K562 (cell line): ENCODE measurements around the gene IKBKG. TPM values are rescaled to one million over a fixed set of nuclear protein-coding genes. Genes with fewer than 3 reads are reported as not detected.

Experiments used
- ATAC-seq: fragments of 200-7000 bp; cut with Tn5 transposase; 3 replicates; pipeline ENCODE4 v1.9.1; 2020; ENCODE audit warnings: moderate library complexity
- BruUV-seq: library from RNA; stranded (reverse); fragments of 400-500 nt; replicated peaks from 2 replicates; lab custom pipeline; 2021; lab: Mats Ljungman, UMichigan
- CTCF ChIA-PET: fragments of 300-600 bp; formaldehyde crosslinking; extraction: SDS; loops from one replicate; lab custom pipeline; 2021; ENCODE audit warnings: low intra/inter-chr PET ratio; lab: Yijun Ruan, JAX
- POLR2A ChIA-PET: fragments of 300-600, 350-650 bp; sonication (Branson Sonifier 250); formaldehyde crosslinking; extraction: SDS; loops from one replicate; lab custom pipeline; 2021; ENCODE audit warnings: antibody characterized with exemption, inconsistent platforms; lab: Yijun Ruan, JAX
- DNase-seq, 4 experiments: peaks; one replicate each; pipeline versions ENCODE4 v3.0.0 to v3.0.0-alpha.2; 2011 to 2018; ENCODE audit warnings: low spot score in 3 of 4, mixed read lengths in 3 of 4; ENCODE audit errors: extremely low read depth in 1 of 4
- FAIRE-seq: peaks from 2 replicates; lab custom pipeline; 2011; peaks lifted over from hg19 to GRCh38; lab: Jason Lieb, UNC
- H2AFZ ChIP-seq: 2 replicates; pipeline ENCODE4 v1.6.0; 2011; ENCODE audit warnings: low read depth, low read length, control low read depth, inconsistent platforms
- H3K27ac ChIP-seq: fragments of 200-600 bp; 3 replicates; pipeline ENCODE4 v1.8.0; 2011; ENCODE audit warnings: low read depth, mild to moderate bottlenecking, control low read depth, inconsistent platforms, low read length, moderate library complexity, mixed read lengths; ENCODE audit errors: extremely low read depth
- H3K27me3 ChIP-seq, 2 experiments: fragments of 300-600 bp in 1 of 2; 2 replicates in 1 of 2; 3 replicates in 1 of 2; pipeline versions ENCODE4 v1.6.0 to v1.8.0; 2011; ENCODE audit warnings: inconsistent platforms in 2 of 2, low read length in 2 of 2, mild to moderate bottlenecking in 1 of 2, mixed read lengths in 1 of 2, moderate library complexity in 1 of 2; ENCODE audit not compliant: control insufficient read depth in 2 of 2, insufficient read depth in 2 of 2
- H3K36me3 ChIP-seq: fragments of 300-600 bp; 3 replicates; pipeline ENCODE4 v1.8.0; 2011; ENCODE audit warnings: mild to moderate bottlenecking, low read length, inconsistent platforms; ENCODE audit not compliant: control insufficient read depth, insufficient read depth
- H3K4me1 ChIP-seq, 2 experiments: fragments of 200-600 bp in 1 of 2; replicated peaks in 1 of 2; 2 replicates in 1 of 2; 3 replicates in 1 of 2; pipeline versions ENCODE4 v1.5.1 to v1.8.0; 2011; ENCODE audit warnings: inconsistent platforms in 2 of 2, low read length in 2 of 2, mild to moderate bottlenecking in 1 of 2, mixed read lengths in 1 of 2, moderate library complexity in 1 of 2; ENCODE audit not compliant: control insufficient read depth in 2 of 2, insufficient read depth in 2 of 2
- H3K4me2 ChIP-seq: 2 replicates; pipeline ENCODE4 v1.6.1; 2011; ENCODE audit warnings: low read length, control low read depth, inconsistent platforms, mixed read lengths; ENCODE audit not compliant: insufficient read depth
- H3K4me3 ChIP-seq: fragments of 200-600 bp; sonication (generic), shearing (Covaris generic); 2 replicates; pipeline ENCODE4 v1.5.1; 2016; ENCODE audit warnings: control low read depth, inconsistent platforms
- H3K79me2 ChIP-seq: fragments of 200-600 bp; 3 replicates; pipeline ENCODE4 v1.8.0; 2011; ENCODE audit warnings: low read length, inconsistent platforms; ENCODE audit not compliant: control insufficient read depth, insufficient read depth
- H3K9ac ChIP-seq, 2 experiments: 2 replicates each; pipeline versions ENCODE4 v1.6.0 to v1.6.1; 2011; ENCODE audit warnings: low read depth in 2 of 2, low read length in 2 of 2, control low read depth in 1 of 2, inconsistent platforms in 1 of 2, mild to moderate bottlenecking in 1 of 2, mixed read lengths in 1 of 2; ENCODE audit not compliant: insufficient read depth in 1 of 2
- H3K9me1 ChIP-seq: one replicate; pipeline ENCODE4 v1.6.0; 2011; ENCODE audit warnings: inconsistent platforms, mild to moderate bottlenecking, low read length, moderate library complexity; ENCODE audit not compliant: control insufficient read depth, insufficient read depth
- H3K9me3 ChIP-seq: replicated peaks from 2 replicates; pipeline ENCODE4 v1.5.1; 2011; ENCODE audit warnings: low read depth, low read length, inconsistent platforms; ENCODE audit not compliant: control insufficient read depth, insufficient read depth
- H4K20me1 ChIP-seq: replicated peaks from 2 replicates; pipeline ENCODE4 v1.6.1; 2011; ENCODE audit warnings: low read length, inconsistent platforms, mixed read lengths; ENCODE audit not compliant: control insufficient read depth, insufficient read depth
- ELF2 ChIP-seq: fragments of 250-450 bp; sonication (Bioruptor Pico); IDR thresholded peaks from 2 replicates; pipeline ENCODE4 v1.5.0; 2021; ENCODE audit warnings: mild to moderate bottlenecking
- MAFF ChIP-seq: IDR thresholded peaks from 2 replicates; pipeline ENCODE4 v1.6.1; 2012; ENCODE audit warnings: low read length, improper control_type of control experiment
- MCM5 ChIP-seq: fragments of 450-650 bp; IDR thresholded peaks from 2 replicates; pipeline ENCODE4 v1.6.1; 2016; ENCODE audit warnings: low read depth
- NFXL1 ChIP-seq: fragments of 450-650 bp; formaldehyde crosslinking; IDR thresholded peaks from 2 replicates; pipeline ENCODE4 v1.4.0; 2021; ENCODE audit warnings: mild to moderate bottlenecking
- POLR2A ChIP-seq: fragments of 450-650 bp; conservative IDR thresholded peaks from 2 replicates; pipeline ENCODE4 v1.6.1; 2016
- RBBP5 ChIP-seq: fragments of 200-600 bp; sonication (generic); IDR thresholded peaks from 2 replicates; pipeline ENCODE4 v1.6.1; 2012; ENCODE audit warnings: borderline replicate concordance, mild to moderate bottlenecking, low read length, control low read depth, inconsistent platforms; ENCODE audit not compliant: insufficient read depth, poor library complexity, severe bottlenecking
- WGBS: fragments of 100-300 bp; shearing (Covaris generic); methylation state at CpG from one replicate; pipeline ENCODE4 v1.1.6; 2016; ENCODE audit warnings: low coverage, mixed read lengths; ENCODE audit not compliant: insufficient coverage; ENCODE audit errors: missing lambda C conversion rate; 5-methylcytosine and 5-hydroxymethylcytosine counted together
- in situ Hi-C: fragments of 300-500 bp; cut with MboI; formaldehyde crosslinking; loops from 4 replicates; pipeline ENCODE4 v1.15.0; 2018; ENCODE audit warnings: inconsistent platforms, mixed read lengths
- intact Hi-C: fragments of 100-400 bp; cut with micrococcal nuclease; formaldehyde crosslinking; loops from 2 replicates; pipeline ENCODE4 v1.14.2; 2022
- polyA plus RNA-seq, 8 experiments: library from polyadenylated mRNA; depleted of rRNA in 4 of 8; stranded (reverse) in 5 of 8; unstranded in 3 of 8; fragments of >200 nt; fragmentation: Nextera tagmentation in 2 of 8; fragmentation: Illumina TruSeq in 1 of 8; extraction: Ambion mirVana in 2 of 8; extraction: Trizol in 1 of 8; gene quantifications; 2 replicates each; pipeline versions ENCODE4 v1.2.1 to v1.2.3, GENCODE V29; 2011 to 2014; ENCODE audit warnings: inconsistent platforms in 1 of 8, missing spikeins in 1 of 8
- total RNA-seq, 7 experiments: library from RNA; depleted of rRNA in 6 of 7; stranded (reverse); fragments of >200 nt in 6 of 7; fragmentation: Illumina TruSeq in 2 of 7; extraction: Trizol in 2 of 7; gene quantifications; 2 replicates each; pipeline versions ENCODE4 v1.2.1 to v1.2.3, GENCODE V29; 2011 to 2021; ENCODE audit warnings: low replicate concordance in 1 of 7
- TF ChIP-seq, protein P1 (sequence below): sonication (generic); IDR thresholded peaks from 2 replicates; pipeline ENCODE4 v1.6.1; 2016
- TF ChIP-seq, protein P2 (sequence below): fragments of 450-650 bp; formaldehyde crosslinking; IDR thresholded peaks from 2 replicates; pipeline ENCODE4 v1.4.0; 2020; ENCODE audit warnings: mild to moderate bottlenecking, moderate library complexity
- TF ChIP-seq, protein P3 (sequence below): fragments of 200-600 bp; sonication (generic); IDR thresholded peaks from one replicate; pipeline ENCODE4 v1.6.1; 2012; ENCODE audit warnings: mild to moderate bottlenecking, low read depth, low read length, inconsistent platforms

The IKBKG gene
- total and polyA plus RNA-seq, 9 of the 15 experiments (the other 6 are each of a cell fraction or from before 2014, with no cell fraction given) = 0.68 to 60.0 (median 21.9) TPM

GRCh38 chrX:154596290-154596929 lies 49.0 kb downstream of the IKBKG start:
- Histone ChIP-seq H3K9ac (no peak overlapping the region), H3K4me1 (peaks cover 0 to 9% of the 10 kb centered on the region in 2 experiments; a peak in 2 of 5 replicates), H2AFZ (no peak overlapping the region), H3K27me3 (peaks cover 0 to 34% of the 10 kb centered on the region in 2 experiments; a peak in 2 of 5 replicates), H3K9me1 (no peaks in the 10 kb centered on the region), H3K4me3 (no peak overlapping the region), H4K20me1 (no peaks in the 10 kb centered on the region), H3K4me2 (no peak overlapping the region), H3K27ac (no peak overlapping the region), H3K9me3 (no peaks in the 10 kb centered on the region; the same call in 1 of the 2 replicates), H3K79me2 (no peaks in the 10 kb centered on the region), H3K36me3 (no peaks in the 10 kb centered on the region)
- 0% methylated on average over 2 of the region's 3 CpGs for WGBS
- no peak for ATAC-seq
- no peak for DNase-seq
- no peak for FAIRE-seq
- intact Hi-C loops = no loop called here
- CTCF ChIA-PET = no interaction called here
- in situ Hi-C loops = loop anchor here (25.0 kb wide), 1 partner anchor 141 kb away; no protein-coding TSS in a partner anchor
- POLR2A ChIA-PET = no interaction called here
- no TSS peak for BruUV-seq
- TF ChIP-seq RBBP5 (no peak), ELF2 (CRISPR knock-in tag) (no peak), MAFF (no peak), NFXL1 (CRISPR knock-in tag) (no peak), MCM5 (no peak), POLR2A (no peak)
- TF ChIP-seq, protein P1, sequence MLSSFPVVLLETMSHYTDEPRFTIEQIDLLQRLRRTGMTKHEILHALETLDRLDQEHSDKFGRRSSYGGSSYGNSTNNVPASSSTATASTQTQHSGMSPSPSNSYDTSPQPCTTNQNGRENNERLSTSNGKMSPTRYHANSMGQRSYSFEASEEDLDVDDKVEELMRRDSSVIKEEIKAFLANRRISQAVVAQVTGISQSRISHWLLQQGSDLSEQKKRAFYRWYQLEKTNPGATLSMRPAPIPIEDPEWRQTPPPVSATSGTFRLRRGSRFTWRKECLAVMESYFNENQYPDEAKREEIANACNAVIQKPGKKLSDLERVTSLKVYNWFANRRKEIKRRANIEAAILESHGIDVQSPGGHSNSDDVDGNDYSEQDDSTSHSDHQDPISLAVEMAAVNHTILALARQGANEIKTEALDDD = no peak
- TF ChIP-seq, protein P2, sequence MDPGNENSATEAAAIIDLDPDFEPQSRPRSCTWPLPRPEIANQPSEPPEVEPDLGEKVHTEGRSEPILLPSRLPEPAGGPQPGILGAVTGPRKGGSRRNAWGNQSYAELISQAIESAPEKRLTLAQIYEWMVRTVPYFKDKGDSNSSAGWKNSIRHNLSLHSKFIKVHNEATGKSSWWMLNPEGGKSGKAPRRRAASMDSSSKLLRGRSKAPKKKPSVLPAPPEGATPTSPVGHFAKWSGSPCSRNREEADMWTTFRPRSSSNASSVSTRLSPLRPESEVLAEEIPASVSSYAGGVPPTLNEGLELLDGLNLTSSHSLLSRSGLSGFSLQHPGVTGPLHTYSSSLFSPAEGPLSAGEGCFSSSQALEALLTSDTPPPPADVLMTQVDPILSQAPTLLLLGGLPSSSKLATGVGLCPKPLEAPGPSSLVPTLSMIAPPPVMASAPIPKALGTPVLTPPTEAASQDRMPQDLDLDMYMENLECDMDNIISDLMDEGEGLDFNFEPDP (CRISPR knock-in tag) = no peak
- TF ChIP-seq, protein P3, sequence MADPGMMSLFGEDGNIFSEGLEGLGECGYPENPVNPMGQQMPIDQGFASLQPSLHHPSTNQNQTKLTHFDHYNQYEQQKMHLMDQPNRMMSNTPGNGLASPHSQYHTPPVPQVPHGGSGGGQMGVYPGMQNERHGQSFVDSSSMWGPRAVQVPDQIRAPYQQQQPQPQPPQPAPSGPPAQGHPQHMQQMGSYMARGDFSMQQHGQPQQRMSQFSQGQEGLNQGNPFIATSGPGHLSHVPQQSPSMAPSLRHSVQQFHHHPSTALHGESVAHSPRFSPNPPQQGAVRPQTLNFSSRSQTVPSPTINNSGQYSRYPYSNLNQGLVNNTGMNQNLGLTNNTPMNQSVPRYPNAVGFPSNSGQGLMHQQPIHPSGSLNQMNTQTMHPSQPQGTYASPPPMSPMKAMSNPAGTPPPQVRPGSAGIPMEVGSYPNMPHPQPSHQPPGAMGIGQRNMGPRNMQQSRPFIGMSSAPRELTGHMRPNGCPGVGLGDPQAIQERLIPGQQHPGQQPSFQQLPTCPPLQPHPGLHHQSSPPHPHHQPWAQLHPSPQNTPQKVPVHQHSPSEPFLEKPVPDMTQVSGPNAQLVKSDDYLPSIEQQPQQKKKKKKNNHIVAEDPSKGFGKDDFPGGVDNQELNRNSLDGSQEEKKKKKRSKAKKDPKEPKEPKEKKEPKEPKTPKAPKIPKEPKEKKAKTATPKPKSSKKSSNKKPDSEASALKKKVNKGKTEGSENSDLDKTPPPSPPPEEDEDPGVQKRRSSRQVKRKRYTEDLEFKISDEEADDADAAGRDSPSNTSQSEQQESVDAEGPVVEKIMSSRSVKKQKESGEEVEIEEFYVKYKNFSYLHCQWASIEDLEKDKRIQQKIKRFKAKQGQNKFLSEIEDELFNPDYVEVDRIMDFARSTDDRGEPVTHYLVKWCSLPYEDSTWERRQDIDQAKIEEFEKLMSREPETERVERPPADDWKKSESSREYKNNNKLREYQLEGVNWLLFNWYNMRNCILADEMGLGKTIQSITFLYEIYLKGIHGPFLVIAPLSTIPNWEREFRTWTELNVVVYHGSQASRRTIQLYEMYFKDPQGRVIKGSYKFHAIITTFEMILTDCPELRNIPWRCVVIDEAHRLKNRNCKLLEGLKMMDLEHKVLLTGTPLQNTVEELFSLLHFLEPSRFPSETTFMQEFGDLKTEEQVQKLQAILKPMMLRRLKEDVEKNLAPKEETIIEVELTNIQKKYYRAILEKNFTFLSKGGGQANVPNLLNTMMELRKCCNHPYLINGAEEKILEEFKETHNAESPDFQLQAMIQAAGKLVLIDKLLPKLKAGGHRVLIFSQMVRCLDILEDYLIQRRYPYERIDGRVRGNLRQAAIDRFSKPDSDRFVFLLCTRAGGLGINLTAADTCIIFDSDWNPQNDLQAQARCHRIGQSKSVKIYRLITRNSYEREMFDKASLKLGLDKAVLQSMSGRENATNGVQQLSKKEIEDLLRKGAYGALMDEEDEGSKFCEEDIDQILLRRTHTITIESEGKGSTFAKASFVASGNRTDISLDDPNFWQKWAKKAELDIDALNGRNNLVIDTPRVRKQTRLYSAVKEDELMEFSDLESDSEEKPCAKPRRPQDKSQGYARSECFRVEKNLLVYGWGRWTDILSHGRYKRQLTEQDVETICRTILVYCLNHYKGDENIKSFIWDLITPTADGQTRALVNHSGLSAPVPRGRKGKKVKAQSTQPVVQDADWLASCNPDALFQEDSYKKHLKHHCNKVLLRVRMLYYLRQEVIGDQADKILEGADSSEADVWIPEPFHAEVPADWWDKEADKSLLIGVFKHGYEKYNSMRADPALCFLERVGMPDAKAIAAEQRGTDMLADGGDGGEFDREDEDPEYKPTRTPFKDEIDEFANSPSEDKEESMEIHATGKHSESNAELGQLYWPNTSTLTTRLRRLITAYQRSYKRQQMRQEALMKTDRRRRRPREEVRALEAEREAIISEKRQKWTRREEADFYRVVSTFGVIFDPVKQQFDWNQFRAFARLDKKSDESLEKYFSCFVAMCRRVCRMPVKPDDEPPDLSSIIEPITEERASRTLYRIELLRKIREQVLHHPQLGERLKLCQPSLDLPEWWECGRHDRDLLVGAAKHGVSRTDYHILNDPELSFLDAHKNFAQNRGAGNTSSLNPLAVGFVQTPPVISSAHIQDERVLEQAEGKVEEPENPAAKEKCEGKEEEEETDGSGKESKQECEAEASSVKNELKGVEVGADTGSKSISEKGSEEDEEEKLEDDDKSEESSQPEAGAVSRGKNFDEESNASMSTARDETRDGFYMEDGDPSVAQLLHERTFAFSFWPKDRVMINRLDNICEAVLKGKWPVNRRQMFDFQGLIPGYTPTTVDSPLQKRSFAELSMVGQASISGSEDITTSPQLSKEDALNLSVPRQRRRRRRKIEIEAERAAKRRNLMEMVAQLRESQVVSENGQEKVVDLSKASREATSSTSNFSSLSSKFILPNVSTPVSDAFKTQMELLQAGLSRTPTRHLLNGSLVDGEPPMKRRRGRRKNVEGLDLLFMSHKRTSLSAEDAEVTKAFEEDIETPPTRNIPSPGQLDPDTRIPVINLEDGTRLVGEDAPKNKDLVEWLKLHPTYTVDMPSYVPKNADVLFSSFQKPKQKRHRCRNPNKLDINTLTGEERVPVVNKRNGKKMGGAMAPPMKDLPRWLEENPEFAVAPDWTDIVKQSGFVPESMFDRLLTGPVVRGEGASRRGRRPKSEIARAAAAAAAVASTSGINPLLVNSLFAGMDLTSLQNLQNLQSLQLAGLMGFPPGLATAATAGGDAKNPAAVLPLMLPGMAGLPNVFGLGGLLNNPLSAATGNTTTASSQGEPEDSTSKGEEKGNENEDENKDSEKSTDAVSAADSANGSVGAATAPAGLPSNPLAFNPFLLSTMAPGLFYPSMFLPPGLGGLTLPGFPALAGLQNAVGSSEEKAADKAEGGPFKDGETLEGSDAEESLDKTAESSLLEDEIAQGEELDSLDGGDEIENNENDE = no peak
